ENCODE measurements around the gene NLGN2.

NLGN2 gene

DNA sequence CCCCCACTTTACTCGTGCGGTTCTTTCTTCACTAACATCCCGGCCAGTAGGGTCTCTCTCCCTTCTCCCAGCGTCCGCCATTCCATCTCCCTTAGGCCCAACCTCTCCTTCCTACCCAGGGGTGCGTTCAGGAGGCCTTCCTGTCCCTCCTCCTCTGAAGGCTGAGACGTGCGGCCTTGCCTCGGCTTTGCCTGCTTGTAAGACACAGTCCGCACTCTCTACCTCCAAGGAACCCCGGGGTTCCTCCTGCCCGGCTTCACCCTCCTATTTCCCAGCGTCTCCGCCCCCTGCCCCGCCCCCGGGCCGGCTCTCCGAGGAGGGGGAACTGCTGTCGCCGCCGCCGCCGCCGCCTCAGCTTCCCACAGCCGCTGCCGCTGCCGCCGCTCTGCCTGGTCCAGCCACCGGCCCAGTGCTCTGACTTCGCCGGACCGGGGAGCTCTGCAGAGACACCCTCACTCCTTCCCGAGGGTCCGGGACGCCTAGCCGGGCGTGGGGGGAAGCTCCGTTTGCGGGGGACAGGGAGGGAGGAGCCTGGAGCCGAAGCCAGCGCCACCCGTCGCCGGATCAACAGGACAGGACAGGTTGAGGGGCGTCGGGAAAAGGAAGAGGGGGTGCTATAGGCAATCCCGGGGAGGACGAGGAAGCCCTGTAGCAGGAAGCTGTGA is 30.4 kb downstream of the NLGN2 start:
- DNase-seq (ENCODE audit: low read depth): no peak

DNA sequence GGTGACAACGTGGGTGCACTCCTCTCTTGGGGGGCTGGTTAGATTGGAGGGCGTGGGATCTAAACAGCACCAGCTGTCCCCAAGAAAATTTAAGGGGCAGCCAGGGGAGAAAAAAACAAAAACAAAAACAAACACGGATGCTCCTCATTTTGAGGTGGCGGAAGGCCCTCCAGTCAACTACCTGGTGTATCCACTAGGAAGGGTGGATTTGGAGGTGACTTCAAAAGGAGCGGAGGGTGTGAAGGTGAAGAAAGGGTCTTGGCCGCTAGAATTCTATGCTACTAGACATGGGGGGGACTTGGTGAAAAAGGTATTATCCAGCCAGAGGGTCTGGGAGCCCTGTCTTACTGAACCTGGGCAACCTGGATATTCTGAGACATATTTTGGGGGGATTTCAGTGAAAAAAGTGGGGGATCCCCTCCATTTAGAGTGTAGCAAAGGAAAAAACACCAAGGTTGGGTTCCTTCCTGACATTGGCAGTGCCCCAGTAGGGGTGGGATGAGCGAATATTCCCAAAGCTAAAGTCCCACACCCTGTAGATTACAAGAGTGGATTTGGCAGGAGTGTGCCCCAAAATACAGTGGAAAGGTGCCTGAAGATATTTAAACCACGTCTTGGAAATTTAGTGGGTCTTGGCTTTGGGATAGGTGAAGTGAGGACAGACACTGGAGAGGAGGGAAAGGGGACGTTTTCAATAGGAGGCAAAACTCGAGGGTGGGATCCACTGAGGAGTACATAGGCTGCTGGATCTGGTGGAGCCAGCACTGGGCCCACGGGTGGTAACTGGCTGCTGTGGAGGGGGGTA is 31.2 kb downstream of the NLGN2 start:
- DNase-seq (ENCODE audit: low read depth): no peak

DNA sequence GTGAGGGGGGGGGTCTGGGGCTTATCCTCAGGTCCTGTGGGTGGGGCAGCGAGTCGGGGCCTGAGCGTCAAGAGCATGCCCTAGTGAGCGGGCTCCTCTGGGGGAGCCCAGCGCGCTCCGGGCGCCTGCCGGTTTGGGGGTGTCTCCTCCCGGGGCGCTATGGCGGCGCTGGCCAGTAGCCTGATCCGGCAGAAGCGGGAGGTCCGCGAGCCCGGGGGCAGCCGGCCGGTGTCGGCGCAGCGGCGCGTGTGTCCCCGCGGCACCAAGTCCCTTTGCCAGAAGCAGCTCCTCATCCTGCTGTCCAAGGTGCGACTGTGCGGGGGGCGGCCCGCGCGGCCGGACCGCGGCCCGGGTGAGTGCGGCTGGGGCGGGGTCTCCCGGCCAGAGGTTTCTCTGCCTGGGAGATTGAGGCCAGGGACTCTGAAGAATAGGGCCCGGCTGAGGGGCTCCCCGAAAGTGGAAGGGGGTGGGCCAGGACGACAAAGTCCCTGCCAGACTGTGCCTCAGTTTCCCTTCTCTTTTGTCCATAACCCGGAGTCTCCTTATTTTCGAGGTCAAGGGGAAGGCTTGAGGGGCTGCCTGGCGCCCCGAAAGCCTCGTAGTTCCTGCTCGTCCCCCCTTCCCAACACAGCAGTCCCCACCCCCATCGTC is 31.9 kb downstream of the NLGN2 start, which contains the start of gene FGF11:
FGF11 (plus strand) TSS at position 51 of the 651 bp plus-strand sequence; CDS start at position 160, 109 bp downstream.
- DNase-seq (ENCODE audit: low read depth): no peak

DNA sequence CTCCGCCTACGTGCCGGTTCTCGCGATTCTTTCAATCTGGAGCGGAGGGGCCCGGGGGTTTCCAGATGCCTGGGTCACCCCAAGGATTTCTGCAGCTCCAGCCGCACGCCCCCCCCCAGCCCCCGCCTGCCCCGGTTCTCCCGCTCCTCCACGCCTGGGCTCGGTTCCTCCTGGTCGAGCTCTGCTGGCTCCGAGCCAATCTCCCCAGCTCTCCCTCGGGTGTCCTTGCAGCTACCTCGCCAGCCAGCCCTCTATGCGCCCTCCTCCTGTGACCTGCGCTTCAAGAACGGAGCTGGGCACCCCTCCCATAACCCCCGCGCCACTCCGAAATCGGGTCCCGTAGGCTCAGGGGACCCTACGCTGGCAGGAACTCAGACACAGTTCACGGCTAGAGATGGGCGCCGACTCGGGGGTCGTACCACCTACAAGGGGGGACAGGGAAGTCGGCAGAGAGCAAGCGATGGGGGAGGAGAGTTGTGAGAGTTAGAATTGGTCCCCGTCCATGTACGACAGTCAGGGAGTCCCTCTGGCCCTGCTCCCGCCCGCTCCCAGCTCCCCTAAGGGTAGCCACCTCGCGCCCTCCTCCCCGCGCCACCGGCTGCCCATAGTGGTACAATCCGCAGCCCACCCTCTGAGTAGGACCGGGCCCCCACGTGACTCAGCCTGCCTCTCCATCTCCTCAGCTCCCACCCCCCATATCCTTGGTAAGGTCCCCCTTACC is 32.6 kb downstream of the NLGN2 start:
- no peak for DNase-seq (ENCODE audit: low read depth)

DNA sequence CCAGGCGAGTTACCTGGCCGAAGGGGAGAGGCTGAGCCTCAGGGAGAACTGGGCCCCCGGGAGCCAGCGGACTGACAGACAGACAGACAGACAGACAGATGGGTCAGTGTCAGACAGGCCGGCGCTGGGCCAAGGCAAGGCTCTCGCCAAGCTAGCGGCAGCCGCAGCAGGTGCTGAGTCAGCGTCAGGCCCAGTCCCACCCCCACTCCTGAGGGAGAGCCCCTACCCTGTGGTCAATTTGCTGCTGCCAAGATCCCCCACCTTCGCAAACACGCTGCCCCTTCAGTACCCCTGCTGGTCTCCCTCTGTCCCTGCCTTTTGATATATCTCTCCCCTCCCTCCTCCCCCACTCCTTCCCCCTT is 33.2 kb downstream of the NLGN2 start:
- peak; percentile 71 for DNase-seq (ENCODE audit: low read depth)

DNA sequence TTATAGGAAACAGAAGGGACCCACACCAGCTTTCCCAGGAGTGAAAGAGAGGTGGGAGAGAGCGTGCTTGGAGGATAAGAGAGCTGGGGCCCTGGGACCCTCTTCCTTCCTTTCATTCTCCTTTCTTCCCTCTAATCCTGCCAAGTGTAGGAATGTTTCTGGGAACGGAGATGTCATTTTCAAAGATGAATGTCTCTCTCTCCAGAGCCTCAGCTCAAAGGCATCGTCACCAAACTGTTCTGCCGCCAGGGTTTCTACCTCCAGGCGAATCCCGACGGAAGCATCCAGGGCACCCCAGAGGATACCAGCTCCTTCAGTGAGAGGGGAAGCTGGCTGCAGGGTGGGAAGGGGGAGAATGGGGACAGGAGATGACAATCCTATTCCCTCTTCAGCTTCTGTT is 33.6 kb downstream of the NLGN2 start:
- no peak for DNase-seq (ENCODE audit: low read depth)

DNA sequence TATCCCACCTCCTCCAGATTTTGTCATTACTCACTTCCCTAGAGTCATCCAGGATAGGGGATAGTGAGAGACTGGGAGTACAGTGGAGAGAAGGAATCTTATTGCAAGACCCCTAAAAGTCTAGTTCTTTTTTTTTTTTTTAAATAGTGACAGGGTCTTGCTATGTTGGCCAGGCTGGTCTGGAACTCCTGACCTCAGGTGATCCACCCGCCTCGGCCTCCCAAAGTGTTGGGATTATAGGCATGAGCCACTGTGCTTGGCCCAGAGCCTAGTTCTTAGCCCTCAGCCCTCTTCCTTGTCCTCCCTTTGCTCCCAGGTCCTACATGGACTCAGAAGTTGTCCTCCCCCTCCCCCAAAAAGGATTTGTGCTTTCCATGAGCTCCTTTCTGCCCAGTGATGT is 34.5 kb downstream of the NLGN2 start:
- no peak for DNase-seq (ENCODE audit: low read depth)

DNA sequence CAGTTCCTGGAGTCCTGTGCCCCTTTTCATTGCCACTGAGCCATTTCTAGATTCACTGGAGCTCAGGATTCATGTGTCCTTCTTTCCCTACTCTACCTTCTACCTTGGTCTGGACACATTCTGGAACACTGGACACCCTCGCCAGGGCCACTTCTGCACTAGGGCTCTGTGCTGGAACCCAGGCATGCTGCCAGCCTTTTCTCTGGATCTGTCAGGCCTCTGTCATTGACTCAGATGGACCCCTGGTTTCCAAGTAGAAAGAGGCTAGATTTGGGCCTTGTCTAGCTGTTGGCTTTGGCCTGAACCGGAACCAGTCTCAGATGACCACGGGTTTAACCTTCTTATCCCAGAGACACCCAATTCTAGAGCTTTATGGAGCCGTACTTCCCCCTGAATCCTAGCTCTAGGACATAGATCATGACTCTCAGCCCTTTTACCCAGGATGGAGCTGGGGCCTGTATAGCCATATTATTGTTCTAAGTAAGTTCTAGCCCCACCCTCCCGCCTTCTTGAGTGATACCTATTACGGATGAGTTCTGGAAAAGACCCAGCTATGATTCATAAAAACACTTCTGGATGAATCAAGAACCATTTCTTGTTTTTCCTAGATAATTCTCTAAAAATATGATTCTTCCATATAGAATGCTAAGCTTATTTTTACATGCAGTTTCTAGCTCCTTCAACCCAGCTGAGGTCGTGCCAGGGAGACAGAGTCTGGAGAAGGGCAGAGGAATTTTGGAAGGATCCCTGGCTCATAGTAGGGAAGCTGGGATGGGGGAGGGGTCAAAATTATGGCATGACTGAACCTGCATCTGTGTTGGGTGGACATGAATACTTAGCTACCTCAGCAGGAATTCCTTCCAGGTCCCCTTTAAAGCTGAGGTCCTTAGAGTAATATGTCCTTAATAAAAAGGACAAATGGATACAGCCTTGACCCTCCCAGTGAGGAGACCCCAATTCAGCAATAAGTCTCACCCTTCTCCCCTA is 36.1 kb downstream of the NLGN2 start:
- peak; percentile 70 for DNase-seq (ENCODE audit: low read depth)

DNA sequence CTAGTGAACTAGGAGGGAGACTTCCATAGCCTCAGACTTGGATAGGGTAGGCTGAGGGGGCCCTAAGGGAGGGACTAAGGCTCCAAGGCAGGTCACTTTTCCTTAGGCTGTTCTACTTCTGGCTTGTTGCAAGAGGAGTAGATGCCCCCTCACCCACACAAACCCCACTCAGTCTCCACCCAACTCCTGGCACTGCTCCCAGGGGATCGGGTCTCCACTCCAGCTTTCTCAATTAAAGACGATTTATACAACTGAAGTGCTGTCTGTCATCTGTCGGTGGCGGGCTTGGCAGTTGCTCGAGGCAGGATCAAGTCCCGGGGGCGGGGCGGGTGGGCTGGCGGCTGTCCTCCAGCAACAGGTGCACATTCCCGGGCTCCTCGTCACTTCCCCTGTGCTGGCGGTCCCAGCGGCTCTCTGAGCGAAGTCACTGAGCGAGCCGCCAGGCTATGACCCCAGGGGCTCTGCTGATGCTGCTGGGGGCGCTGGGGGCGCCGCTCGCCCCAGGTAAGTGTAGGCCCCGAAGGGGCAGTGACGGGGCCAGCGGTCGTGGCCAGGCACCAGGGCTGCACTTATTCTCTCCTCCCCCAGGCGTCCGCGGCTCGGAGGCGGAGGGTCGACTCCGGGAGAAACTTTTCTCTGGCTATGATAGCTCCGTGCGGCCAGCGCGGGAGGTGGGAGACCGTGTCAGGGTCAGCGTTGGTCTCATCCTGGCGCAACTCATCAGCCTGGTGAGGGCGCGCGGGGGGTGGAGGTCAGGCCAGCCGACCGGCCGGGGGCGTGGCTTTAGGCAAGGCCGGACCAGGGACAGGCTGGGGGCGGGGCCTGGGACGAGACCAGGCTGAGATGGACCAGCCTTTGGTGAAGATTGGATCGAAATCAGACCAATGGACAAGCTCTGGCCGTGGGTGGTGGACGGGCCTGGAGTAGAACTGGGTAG is 37.3 kb downstream of the NLGN2 start, which contains the start of gene CHRNB1:
CHRNB1 (plus strand) TSS at position 380 of the 937 bp plus-strand sequence; CDS start at position 447, 67 bp downstream.
- DNase-seq (ENCODE audit: low read depth): no peak

DNA sequence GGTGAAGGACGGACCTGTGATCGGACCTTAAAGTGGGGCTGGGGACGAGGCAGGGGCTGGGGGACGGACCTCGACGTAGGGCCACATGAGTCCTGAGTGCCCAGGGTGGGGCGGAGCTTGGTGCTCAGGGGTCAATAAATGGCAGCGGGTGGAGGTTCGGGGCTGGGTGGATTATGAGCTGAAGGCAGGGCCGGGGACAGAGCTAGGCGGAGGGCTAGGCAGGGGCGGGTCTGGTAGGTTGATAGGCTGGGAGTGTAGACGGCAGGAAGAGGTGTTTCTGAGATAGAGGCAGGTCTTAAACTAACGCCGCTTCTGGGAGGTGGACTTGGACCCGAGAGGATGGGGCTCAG is 37.9 kb downstream of the NLGN2 start:
- no peak for DNase-seq (ENCODE audit: low read depth)

DNA sequence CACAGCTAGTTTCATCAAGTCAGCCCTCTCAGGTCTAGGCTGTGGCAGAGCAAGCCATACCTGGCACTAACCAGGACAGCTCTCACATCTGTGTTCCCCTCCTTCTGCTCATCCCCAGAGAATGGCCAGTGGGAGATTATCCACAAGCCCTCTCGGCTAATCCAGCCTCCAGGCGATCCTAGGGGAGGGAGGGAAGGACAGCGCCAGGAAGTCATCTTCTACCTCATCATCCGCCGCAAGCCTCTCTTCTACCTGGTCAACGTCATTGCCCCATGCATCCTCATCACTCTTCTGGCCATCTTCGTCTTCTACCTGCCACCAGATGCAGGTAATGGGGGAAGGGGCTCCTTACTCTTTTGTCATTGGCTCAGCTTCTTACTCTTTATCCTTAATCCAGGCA is 40.8 kb downstream of the NLGN2 start:
- DNase-seq (ENCODE audit: low read depth): no peak

DNA sequence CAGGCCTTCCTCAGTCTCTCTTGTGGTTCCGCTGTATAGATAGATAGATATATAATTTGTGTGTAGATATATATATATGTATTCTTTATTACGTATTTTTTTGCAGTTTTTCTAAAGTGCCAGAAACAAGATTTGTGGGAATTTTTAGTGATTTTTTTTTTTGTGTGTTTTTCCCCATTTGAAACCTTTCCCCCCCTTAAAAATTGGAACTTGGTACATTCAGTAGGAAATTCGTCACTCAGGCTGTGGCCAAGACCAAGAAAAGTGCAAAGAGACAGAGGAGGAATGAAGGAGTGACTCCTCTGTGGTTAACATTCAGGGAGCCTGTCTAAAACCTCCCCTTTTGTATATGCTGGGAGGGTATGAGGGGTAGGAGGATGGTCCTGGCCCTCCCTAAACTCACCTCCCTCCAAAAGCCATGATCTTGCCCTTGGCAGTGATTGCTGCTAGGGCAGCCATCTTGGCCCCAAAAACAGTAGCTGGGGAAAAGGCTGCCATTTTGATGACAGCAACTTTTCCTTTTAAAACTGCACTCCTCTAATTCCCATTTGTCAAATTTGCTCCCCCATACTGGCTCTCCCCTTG is 52.4 kb downstream of the NLGN2 start:
- no peak for DNase-seq (ENCODE audit: low read depth)

DNA sequence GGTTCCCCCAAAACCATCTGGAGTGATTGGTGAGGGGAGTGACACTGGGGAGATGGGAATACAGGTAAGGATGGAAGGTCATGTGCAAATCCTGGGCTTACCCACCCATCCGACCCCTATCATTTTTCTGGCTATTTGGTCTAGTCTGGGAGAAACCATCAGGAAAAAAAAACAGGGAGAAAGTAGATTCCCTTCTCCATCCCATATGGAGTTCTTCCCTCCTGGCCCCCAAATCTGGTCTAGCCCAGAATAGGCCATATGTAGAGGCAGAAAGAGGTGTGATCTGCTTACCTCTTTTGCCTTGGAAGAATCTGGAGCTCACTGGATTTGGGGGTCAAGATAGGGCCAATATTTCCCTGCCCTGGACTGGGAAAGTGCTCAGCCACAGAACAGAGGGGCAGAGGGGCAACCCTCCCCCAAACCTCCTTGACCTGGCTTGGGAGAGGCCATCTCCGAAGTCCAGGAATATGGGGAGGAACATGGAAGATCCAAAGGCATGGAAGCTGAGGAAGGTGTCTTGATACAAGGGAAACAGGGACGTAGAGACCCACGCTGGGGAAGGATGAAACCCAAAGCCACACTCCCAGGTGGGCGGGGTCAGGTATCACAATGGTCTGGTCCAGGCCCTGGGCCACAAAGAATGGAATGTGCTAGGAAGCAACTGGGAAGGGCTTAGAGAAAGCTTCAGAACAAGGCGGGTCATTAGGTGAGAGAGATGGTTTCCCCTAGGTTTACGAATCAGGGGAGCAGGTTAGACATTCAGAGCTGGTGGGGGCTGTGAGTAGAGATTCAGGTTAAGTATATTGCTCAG is 53.4 kb downstream of the NLGN2 start:
- DNase-seq (ENCODE audit: low read depth): no peak

DNA sequence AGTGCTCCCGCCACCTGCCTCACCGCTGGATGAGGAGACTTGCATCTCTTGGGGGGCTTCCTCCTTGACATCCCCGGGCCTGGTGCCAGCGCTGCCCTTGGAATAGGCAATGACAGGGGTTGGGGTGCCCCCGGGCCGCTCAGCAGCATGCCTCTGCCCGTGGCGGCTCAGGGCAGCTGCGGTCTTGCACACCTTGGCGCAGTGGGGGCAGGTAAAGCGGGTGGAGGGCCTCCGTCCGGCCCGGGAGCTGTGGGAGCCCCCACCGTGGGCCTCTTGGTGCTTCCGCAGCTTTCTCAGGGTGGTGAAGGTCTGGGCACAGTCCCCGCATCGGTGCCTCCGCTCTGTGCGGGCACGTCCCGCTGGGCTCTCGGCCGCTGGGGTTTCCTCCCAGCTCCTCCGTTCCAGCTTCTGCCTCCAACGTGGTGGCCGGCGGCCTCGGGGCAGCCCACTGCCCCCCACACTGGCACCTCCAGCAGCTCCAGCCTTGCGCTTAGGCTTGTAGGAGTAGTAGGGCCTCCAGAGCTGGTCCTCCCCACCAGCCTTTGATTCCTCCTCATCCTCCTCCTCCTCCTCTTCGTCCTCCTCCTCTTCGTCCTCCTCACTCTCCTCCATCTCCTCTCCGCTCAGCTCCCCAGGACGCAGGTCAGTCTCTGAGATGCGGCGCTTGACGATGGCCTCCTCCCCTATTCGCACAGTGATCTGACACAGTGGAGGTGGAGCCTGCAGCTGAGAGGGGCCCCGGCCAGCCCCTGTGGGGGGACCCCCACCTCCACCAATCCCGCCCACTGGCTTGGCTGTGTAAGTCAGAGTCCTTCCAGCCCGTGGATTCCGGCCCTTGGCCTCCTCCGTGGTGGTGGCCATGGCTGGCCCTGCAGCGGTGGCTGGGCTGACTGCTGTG is 55.1 kb downstream of the NLGN2 start:
- no peak for DNase-seq (ENCODE audit: low read depth)

DNA sequence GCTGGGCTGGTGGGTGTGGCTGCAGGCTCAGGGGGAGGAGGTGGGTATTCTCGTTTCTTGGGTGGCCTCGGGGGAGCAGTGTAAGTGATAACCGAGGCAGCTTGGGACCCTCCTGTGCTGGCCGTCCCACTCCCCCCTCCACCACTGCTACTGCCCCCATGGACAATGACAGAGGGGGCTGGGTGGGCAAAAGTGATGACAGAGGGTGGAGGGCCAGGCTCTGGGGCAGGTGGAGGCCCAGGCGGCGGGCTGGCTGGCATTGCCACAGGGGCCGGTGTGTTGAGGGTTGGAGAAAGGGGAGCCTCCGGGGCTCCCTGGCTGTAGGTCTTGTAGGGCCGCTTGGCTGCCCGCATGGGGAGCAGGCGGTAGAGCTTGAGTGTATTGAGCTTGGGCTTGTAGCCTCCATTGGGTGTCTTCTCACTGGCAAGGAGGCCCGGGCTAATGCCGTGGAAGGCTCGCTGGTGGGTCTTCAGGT is 55.8 kb downstream of the NLGN2 start:
- DNase-seq (ENCODE audit: low read depth): no peak

DNA sequence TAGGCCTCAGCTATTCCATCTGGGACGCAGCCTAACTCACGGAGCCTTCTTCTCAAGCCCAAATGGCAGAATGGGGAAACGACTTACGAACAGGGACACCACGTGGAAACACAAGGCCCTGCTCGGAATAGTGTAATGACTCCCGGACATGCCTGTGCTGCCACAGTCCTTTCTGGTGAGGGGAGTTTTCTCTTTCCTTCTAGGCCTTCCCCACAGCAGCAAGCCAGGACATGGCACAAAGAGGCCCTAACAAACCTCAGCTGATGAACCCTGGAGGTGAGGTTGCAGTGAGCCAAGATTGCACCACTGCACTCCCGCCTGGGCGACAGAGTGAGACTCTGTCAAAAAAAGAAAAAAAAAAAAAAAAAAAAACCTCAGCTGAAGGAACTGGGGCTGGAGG is 56.4 kb downstream of the NLGN2 start:
- DNase-seq (ENCODE audit: low read depth): no peak

DNA sequence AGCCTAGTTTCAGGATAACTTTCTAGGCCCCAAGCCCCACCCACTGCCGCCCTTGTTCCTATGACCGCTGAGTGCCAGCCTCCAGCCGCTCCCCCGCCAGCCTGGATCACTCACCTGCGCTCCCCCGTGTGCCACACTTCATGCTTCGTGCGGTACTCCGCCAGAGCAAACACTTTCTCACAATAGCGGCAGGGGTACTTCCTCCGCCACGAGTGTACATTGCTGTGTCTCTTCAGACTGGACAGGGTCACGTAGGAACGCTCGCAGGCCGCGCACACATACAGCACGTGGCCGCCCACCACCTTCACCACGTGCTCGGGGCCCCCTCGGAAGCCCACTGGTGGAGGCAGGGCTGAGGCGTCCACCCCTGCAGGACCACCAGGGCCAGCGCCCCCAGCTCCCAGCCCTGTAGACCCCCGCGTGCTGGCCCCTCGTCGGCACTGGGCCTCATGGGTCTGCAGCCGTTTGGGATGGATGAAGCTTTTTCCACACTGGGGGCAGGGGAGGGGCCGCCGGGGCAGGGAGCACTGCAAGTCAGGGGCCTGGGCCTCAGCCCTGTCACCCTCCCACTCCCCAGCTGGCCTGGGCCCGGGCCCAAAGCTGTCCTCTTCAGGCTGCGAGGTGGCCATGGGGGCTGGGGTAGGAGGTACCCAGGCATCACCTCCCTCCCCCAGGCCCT is 58.1 kb downstream of the NLGN2 start:
- DNase-seq (ENCODE audit: low read depth): no peak
